Tongue (tissue), 2 donors: Measurements from ENCODE around the gene UCHL3. TPM values are rescaled to one million over a fixed set of nuclear protein-coding genes. Genes with fewer than 3 reads are reported as not detected.
A peak's percentile ranks its signal among the peaks of the same experiment; 100 is the strongest.

ENCODE experiments used
- DNase-seq: peaks from one replicate; pipeline ENCODE4 v3.0.0-alpha.2; 2015
- total RNA-seq: library from RNA; depleted of rRNA; stranded (reverse); fragments of >200 nt; gene quantifications from one replicate; pipeline ENCODE4 v1.2.3, GENCODE V29; 2014

UCHL3 gene
- total RNA-seq, 1 donor from 2014 or later, result 18.5 TPM

- peak; percentile 67 for DNase-seq
Measured at GRCh38 chr13:75550159-75550567, 572 bp downstream of the UCHL3 start.

GRCh38 chr13:75554464-75554863 is 4.9 kb downstream of the UCHL3 start:
- DNase-seq, result no peak

- no peak for DNase-seq
Measured at GRCh38 chr13:75554981-75555380, 5.4 kb downstream of the UCHL3 start.

- DNase-seq, result no peak
Measured at GRCh38 chr13:75555836-75556235, 6.2 kb downstream of the UCHL3 start.

- DNase-seq, result no peak
Measured at GRCh38 chr13:75556961-75557360, 7.4 kb downstream of the UCHL3 start.

GRCh38 chr13:75558145-75558840 is 8.7 kb downstream of the UCHL3 start:
- DNase-seq, result no peak

- peak; percentile 28 for DNase-seq
Measured at GRCh38 chr13:75566658-75567057, 17.1 kb downstream of the UCHL3 start.

- no peak for DNase-seq
Measured at GRCh38 chr13:75569576-75569975, 20.0 kb downstream of the UCHL3 start.

GRCh38 chr13:75579529-75579928 is 29.9 kb downstream of the UCHL3 start:
- no peak for DNase-seq

- no peak for DNase-seq
Measured at GRCh38 chr13:75581874-75582640, 32.5 kb downstream of the UCHL3 start.

- no peak for DNase-seq
Measured at GRCh38 chr13:75583091-75583490, 33.5 kb downstream of the UCHL3 start.

GRCh38 chr13:75585153-75585552 is 35.6 kb downstream of the UCHL3 start:
- no peak for DNase-seq

GRCh38 chr13:75587679-75588078 is 38.1 kb downstream of the UCHL3 start:
- DNase-seq, result peak; percentile 5

GRCh38 chr13:75596657-75597182 is 47.1 kb downstream of the UCHL3 start:
- DNase-seq, result no peak

- peak; percentile 4 for DNase-seq
Measured at GRCh38 chr13:75600371-75600770, 50.8 kb downstream of the UCHL3 start.

- DNase-seq, result no peak
Measured at GRCh38 chr13:75603038-75603437, 53.4 kb downstream of the UCHL3 start.

- DNase-seq, result no peak
Measured at GRCh38 chr13:75607447-75607846, 57.9 kb downstream of the UCHL3 start.

GRCh38 chr13:75610466-75610865 is 60.9 kb downstream of the UCHL3 start:
- no peak for DNase-seq

- DNase-seq, result no peak
Measured at GRCh38 chr13:75612354-75612753, 62.8 kb downstream of the UCHL3 start.

- DNase-seq, result no peak
Measured at GRCh38 chr13:75617230-75617629, 67.6 kb downstream of the UCHL3 start.

GRCh38 chr13:75618308-75618707 is 68.7 kb downstream of the UCHL3 start:
- no peak for DNase-seq

GRCh38 chr13:75620020-75620419 is 70.4 kb downstream of the UCHL3 start:
- no peak for DNase-seq

- no peak for DNase-seq
Measured at GRCh38 chr13:75621147-75621546, 71.6 kb downstream of the UCHL3 start.

GRCh38 chr13:75628801-75629200 is 79.2 kb downstream of the UCHL3 start:
- no peak for DNase-seq
